ENCODE data around the gene SHISAL1. TPM values are rescaled to one million over a fixed set of nuclear protein-coding genes. Genes with fewer than 3 reads are reported as not detected.

SHISAL1 gene
- total RNA-seq, 1 experiment from 2014 or later, result 2.9 TPM

- Histone ChIP-seq H3K27ac (ENCODE audit: insufficient read length, low read depth, low read length) (no peak overlapping the region), H3T11ph (ENCODE audit: low read length) (no peak overlapping the region), H3K14ac (ENCODE audit: insufficient read depth, low read length) (no peak overlapping the region), H3K4me1 (ENCODE audit: insufficient read depth, low read length) (no peaks in the 10 kb centered on the region), H3K18ac (ENCODE audit: insufficient read length, low read depth, low read length) (no peak overlapping the region), H3K9me3 (ENCODE audit: control insufficient read depth, low read depth, low read length) (no peaks in the 10 kb centered on the region), H4K91ac (ENCODE audit: insufficient read length, low read depth, low read length) (no peak overlapping the region), H4K20me1 (ENCODE audit: control insufficient read depth, insufficient read depth, insufficient read length) (peaks cover 5% of the 10 kb centered on the region), H2AFZ (ENCODE audit: low read length) (no peak overlapping the region), H3K4ac (ENCODE audit: low read depth, low read length) (no peak overlapping the region), H3K27me3 (ENCODE audit: insufficient read depth, low read length) (no peaks in the 10 kb centered on the region), H3K23ac (ENCODE audit: insufficient read length, low read depth, low read length) (no peak overlapping the region), H4K5ac (ENCODE audit: insufficient read length, low read depth, low read length) (no peak overlapping the region), H2AK5ac (ENCODE audit: insufficient read length, low read length) (no peak overlapping the region), H3K23me2 (ENCODE audit: insufficient read length, low read depth, low read length, poor library complexity, severe bottlenecking) (no peaks in the 10 kb centered on the region), H3K79me2 (ENCODE audit: insufficient read depth, low read length) (no peaks in the 10 kb centered on the region), H2BK20ac (ENCODE audit: low read depth, low read length, poor library complexity, severe bottlenecking) (no peak overlapping the region), H4K8ac (replicated peaks; ENCODE audit: insufficient read length, low read depth, low read length) (no peak overlapping the region), H3K9ac (ENCODE audit: extremely low read depth, insufficient read length, low read length) (no peak overlapping the region), H2BK15ac (ENCODE audit: low read depth, low read length) (no peak overlapping the region), H2BK5ac (ENCODE audit: insufficient read length, low read length) (no peak overlapping the region), H3K4me2 (ENCODE audit: insufficient read depth, insufficient read length, low read length) (no peak overlapping the region), H2BK120ac (ENCODE audit: low read depth, low read length, poor library complexity, severe bottlenecking) (no peak overlapping the region), H2BK12ac (ENCODE audit: insufficient read length, low read depth, low read length) (no peak overlapping the region), H3K79me1 (ENCODE audit: insufficient read depth, low read depth, low read length, poor library complexity, severe bottlenecking) (no peaks in the 10 kb centered on the region), H3K56ac (ENCODE audit: insufficient read length, low read depth, low read length) (no peak overlapping the region)
- Mint-ChIP-seq H3K27me3 (ENCODE audit: low read depth) (peaks cover 14% of the 10 kb centered on the region), H3K36me3 (ENCODE audit: insufficient read depth in 1 of 3, low read depth in 3 of 3) (peaks cover 0 to 9% (median 0%) of the 10 kb centered on the region in 3 experiments; a peak in 2 of 7 replicates), H3K27ac (no peak overlapping the region), H3K4me3 (no peak overlapping the region), H3K9me3 (peaks cover 9 to 10% of the 10 kb centered on the region in 2 experiments; a peak in 4 of 5 replicates), H3K4me1 (no peaks in the 10 kb centered on the region)
- no peak for DNase-seq
- WGBS (ENCODE audit: extremely low coverage, insufficient read length, low lambda C conversion rate), result no CpG with 5 or more reads among the region's 11 CpGs
- TF ChIP-seq, protein P1, sequence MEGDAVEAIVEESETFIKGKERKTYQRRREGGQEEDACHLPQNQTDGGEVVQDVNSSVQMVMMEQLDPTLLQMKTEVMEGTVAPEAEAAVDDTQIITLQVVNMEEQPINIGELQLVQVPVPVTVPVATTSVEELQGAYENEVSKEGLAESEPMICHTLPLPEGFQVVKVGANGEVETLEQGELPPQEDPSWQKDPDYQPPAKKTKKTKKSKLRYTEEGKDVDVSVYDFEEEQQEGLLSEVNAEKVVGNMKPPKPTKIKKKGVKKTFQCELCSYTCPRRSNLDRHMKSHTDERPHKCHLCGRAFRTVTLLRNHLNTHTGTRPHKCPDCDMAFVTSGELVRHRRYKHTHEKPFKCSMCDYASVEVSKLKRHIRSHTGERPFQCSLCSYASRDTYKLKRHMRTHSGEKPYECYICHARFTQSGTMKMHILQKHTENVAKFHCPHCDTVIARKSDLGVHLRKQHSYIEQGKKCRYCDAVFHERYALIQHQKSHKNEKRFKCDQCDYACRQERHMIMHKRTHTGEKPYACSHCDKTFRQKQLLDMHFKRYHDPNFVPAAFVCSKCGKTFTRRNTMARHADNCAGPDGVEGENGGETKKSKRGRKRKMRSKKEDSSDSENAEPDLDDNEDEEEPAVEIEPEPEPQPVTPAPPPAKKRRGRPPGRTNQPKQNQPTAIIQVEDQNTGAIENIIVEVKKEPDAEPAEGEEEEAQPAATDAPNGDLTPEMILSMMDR (conservative IDR thresholded peaks at IDR 0.05), result no peak
Measured at GRCh38 chr22:44221710-44222475, 90.9 kb downstream of the SHISAL1 start.
